Measurements from ENCODE around the gene TMCO4. TPM values are rescaled to one million over a fixed set of nuclear protein-coding genes. Genes with fewer than 3 reads are reported as not detected.

The TMCO4 gene
- total and polyA plus RNA-seq, 2 of the 4 experiments (the other 2 are of a cell fraction) = 7.3 to 8.6 TPM

GRCh38 chr1:19819701-19820100 lies 20.0 kb upstream of the TMCO4 start:
- Histone ChIP-seq H2BK5ac (ENCODE audit: low read depth, low read length, poor library complexity, severe bottlenecking) (no peak overlapping the region), H3K4ac (ENCODE audit: low read depth, low read length) (no peak overlapping the region), H3K4me1 (ENCODE audit: control insufficient read depth, insufficient read depth, low read length) (no peaks in the 10 kb centered on the region), H3K14ac (replicated peaks; ENCODE audit: low read depth, low read length) (no peak overlapping the region), H2AK9ac (replicated peaks; ENCODE audit: low read depth, low read length, poor library complexity) (no peak overlapping the region), H3K9ac (ENCODE audit: low read depth, low read length) (no peak overlapping the region), H3K56ac (ENCODE audit: extremely low read depth, insufficient read depth, low read length) (no peak overlapping the region), H3K18ac (ENCODE audit: low read depth, low read length) (no peak overlapping the region), H4K8ac (ENCODE audit: low read depth in 2 of 2, low read length in 2 of 2) (no peak overlapping the region), H2BK20ac (ENCODE audit: low read depth, low read length) (no peak overlapping the region), H3K4me3 (ENCODE audit: insufficient read depth, low read depth, low read length) (no peak overlapping the region), H3K27me3 (ENCODE audit: control insufficient read depth, insufficient read depth, low read length) (peaks cover 21% of the 10 kb centered on the region), H3K79me1 (ENCODE audit: low read depth in 1 of 2, low read length in 2 of 2) (no peaks in the 10 kb centered on the region), H2BK120ac (ENCODE audit: low read depth, low read length) (no peak overlapping the region), H3K9me1 (ENCODE audit: insufficient read depth, low read length) (no peaks in the 10 kb centered on the region), H3K23ac (ENCODE audit: low read depth, low read length) (no peak overlapping the region), H2AFZ (replicated peaks; ENCODE audit: low read length, poor library complexity) (no peak overlapping the region), H3K9me3 (ENCODE audit: control insufficient read depth, insufficient read depth, low read length) (no peaks in the 10 kb centered on the region), H2BK15ac (ENCODE audit: low read depth, low read length) (no peak overlapping the region), H4K20me1 (ENCODE audit: insufficient read depth, low read length) (no peaks in the 10 kb centered on the region), H4K5ac (ENCODE audit: low read depth, low read length) (no peak overlapping the region), H3K36me3 (ENCODE audit: control insufficient read depth, insufficient read depth, low read length) (no peaks in the 10 kb centered on the region), H3K4me2 (ENCODE audit: low read depth, low read length) (no peak overlapping the region), H3K27ac (ENCODE audit: insufficient read depth, low read length) (no peak overlapping the region), H4K91ac (ENCODE audit: insufficient read depth, low read depth, low read length) (no peak overlapping the region), H2AK5ac (ENCODE audit: low read depth, low read length) (no peak overlapping the region)
- TF ChIP-seq RAD21 (IDR thresholded peaks at IDR 0.05; ENCODE audit: low read length) (no peak), BHLHE40 (IDR thresholded peaks at IDR 0.05; ENCODE audit: low read depth, low read length) (no peak), USF2 (IDR thresholded peaks at IDR 0.05; ENCODE audit: low read depth, low read length) (no peak), NFE2L2 (IDR thresholded peaks at IDR 0.05; ENCODE audit: low read depth, low read length) (no peak), ELK1 (IDR thresholded peaks at IDR 0.05; ENCODE audit: borderline replicate concordance, low read depth, low read length) (no peak), RFX5 (IDR thresholded peaks at IDR 0.05; ENCODE audit: low read depth, low read length) (no peak), RCOR1 (IDR thresholded peaks at IDR 0.05; ENCODE audit: insufficient replicate concordance, low read length) (no peak), POLR2A (IDR thresholded peaks at IDR 0.05; ENCODE audit: low read depth, low read length) (no peak), MAFK (IDR thresholded peaks at IDR 0.05; ENCODE audit: low read depth, low read length) (no peak), CEBPB (IDR thresholded peaks at IDR 0.05; ENCODE audit: low read depth, low read length) (no peak), MAZ (IDR thresholded peaks at IDR 0.05; ENCODE audit: borderline replicate concordance, low read depth, low read length) (no peak), CHD1 (IDR thresholded peaks at IDR 0.05; ENCODE audit: low read depth, low read length) (no peak), SMC3 (IDR thresholded peaks at IDR 0.05; ENCODE audit: low read depth, low read length) (no peak), CTCF (conservative IDR thresholded peaks at IDR 0.05; ENCODE audit: low read depth, low read length) (no peak), MXI1 (IDR thresholded peaks at IDR 0.05; ENCODE audit: borderline replicate concordance, low read depth, low read length) (no peak), FOS (IDR thresholded peaks at IDR 0.05; ENCODE audit: low read depth, low read length) (no peak)
- ChIA-PET CTCF (interaction anchor here (0.6 kb wide), 1 partner anchor 32 kb away, joined by 8 read pairs; no protein-coding TSS in a partner anchor), POLR2A (ENCODE audit: unreplicated experiment) (no interaction called here)
- no peak for ATAC-seq (ENCODE audit: low read depth)
- 70% methylated on average over 3 of the region's 5 CpGs; no CpG with 5 or more reads in 1 of the 2 experiments for WGBS, 2 experiments (ENCODE audit: extremely low coverage in 2 of 2, insufficient read length in 1 of 2)
- no TSS peak for BruUV-seq (replicated peaks)
- DNase-seq = no peak
- dilution Hi-C loops (cut with HindIII; ENCODE audit: low sequenced_read_pairs, unreplicated experiment) = no loop called here
- intact Hi-C loops (cut with micrococcal nuclease) = no loop called here
- in situ Hi-C loops (cut with MboI; ENCODE audit: low sequenced_read_pairs) = no loop called here
